ENCODE data around the gene CCR5. TPM values are rescaled to one million over a fixed set of nuclear protein-coding genes. Genes with fewer than 3 reads are reported as not detected.

Gene CCR5
- total RNA-seq (2021; ENCODE audit: unreplicated experiment), result not detected
- not detected for polyA plus RNA-seq (2012; ENCODE audit: insufficient read length)
- not detected for Bru-seq, nascent RNA
- not detected for BruChase-seq, experiment 1, labeled RNA remaining after a 2-hour chase
- percentile 10 among the genes with signal in this experiment for BruChase-seq, experiment 2, labeled RNA remaining after a 6-hour chase
- long read RNA-seq, result 0 reads

GRCh38 chr3:46370839-46371518 is at the start of gene CCR5:
TSS of gene CCR5 (plus strand) at chr3:46370946. CDS start at chr3:46372903, 1,957 bp downstream.
- no peak within 1 kb of the TSS for H3K27ac ChIP-seq (ENCODE audit: low read length)
- DNase-seq (ENCODE audit: low read depth, low spot score), result no peak
- intact Hi-C loops (cut with micrococcal nuclease; ENCODE audit: unreplicated experiment), result loop anchor here (10.0 kb wide), 2 partner anchors 286 to 436 kb away; no protein-coding TSS in a partner anchor
- H3K4me3 ChIP-seq (ENCODE audit: low read depth in 2 of 2, low read length in 2 of 2), result no peak within 1 kb of the TSS
- ChIA-PET POLR2A (no interaction called here), CTCF (no interaction called here)
- no peaks in the 10 kb centered on the region for H3K4me1 ChIP-seq (ENCODE audit: control insufficient read depth, insufficient read depth, low read length)
- H3K36me3 ChIP-seq (ENCODE audit: control insufficient read depth, insufficient read depth, low read length), result no peaks in the 10 kb centered on the region
- ATAC-seq, result no peak
- no peaks in the 10 kb centered on the region for H3K9me3 ChIP-seq (ENCODE audit: control insufficient read depth, insufficient read depth, low read depth, low read length)
- BruUV-seq (replicated peaks), result no TSS peak
- no peak for TF ChIP-seq TCF7L2 (IDR thresholded peaks at IDR 0.05; ENCODE audit: low read depth, low read length)
- no peak for TF ChIP-seq CTCF (IDR thresholded peaks at IDR 0.05)
- TF ChIP-seq REST (IDR thresholded peaks at IDR 0.05; ENCODE audit: insufficient read depth in 1 of 2, low read depth in 2 of 2, low read length in 1 of 2), result no peak
- no peak for TF ChIP-seq POLR2AphosphoS5 (IDR thresholded peaks at IDR 0.05; ENCODE audit: low read depth, low read length)
- no peak for TF ChIP-seq SIN3A (IDR thresholded peaks at IDR 0.05; ENCODE audit: borderline replicate concordance, insufficient read depth, low read depth, low read length)
- in situ Hi-C loops (cut with HindIII; ENCODE audit: low pct_unique_long_range_greater_than_20kb, low sequenced_read_pairs), result no loop called here
- H3K27me3 ChIP-seq (ENCODE audit: control insufficient read depth, insufficient read depth, low read length), result no peaks in the 10 kb centered on the region; the same call in 1 of the 2 replicates

GRCh38 chr3:46321461-46322104 is 49.2 kb upstream of the CCR5 start:
- DNase-seq (ENCODE audit: low read depth, low spot score), result no peak
- Histone ChIP-seq H3K36me3 (ENCODE audit: control insufficient read depth, insufficient read depth, low read length) (no peaks in the 10 kb centered on the region), H3K4me1 (ENCODE audit: control insufficient read depth, insufficient read depth, low read length) (no peaks in the 10 kb centered on the region), H3K27me3 (ENCODE audit: control insufficient read depth, insufficient read depth, low read length) (no peaks in the 10 kb centered on the region), H3K9me3 (ENCODE audit: control insufficient read depth, insufficient read depth, low read depth, low read length) (no peaks in the 10 kb centered on the region), H3K4me3 (ENCODE audit: low read depth in 2 of 2, low read length in 2 of 2) (no peak overlapping the region), H3K27ac (ENCODE audit: low read length) (no peak overlapping the region)
- ChIA-PET POLR2A (no interaction called here), CTCF (no interaction called here)
- TF ChIP-seq CTCF (IDR thresholded peaks at IDR 0.05) (no peak), POLR2AphosphoS5 (IDR thresholded peaks at IDR 0.05; ENCODE audit: low read depth, low read length) (no peak), TCF7L2 (IDR thresholded peaks at IDR 0.05; ENCODE audit: low read depth, low read length) (no peak), SIN3A (IDR thresholded peaks at IDR 0.05; ENCODE audit: borderline replicate concordance, insufficient read depth, low read depth, low read length) (no peak), REST (IDR thresholded peaks at IDR 0.05; ENCODE audit: insufficient read depth in 1 of 2, low read depth in 2 of 2, low read length in 1 of 2) (no peak)
- ATAC-seq, result no peak
- in situ Hi-C loops (cut with HindIII; ENCODE audit: low pct_unique_long_range_greater_than_20kb, low sequenced_read_pairs), result no loop called here
- BruUV-seq (replicated peaks), result no TSS peak
- intact Hi-C loops (cut with micrococcal nuclease; ENCODE audit: unreplicated experiment), result no loop called here

All from Panc1 (cell line).